CD4-positive, alpha-beta T cell treated with Interleukin-21 for 1 hour (primary cell): Measurements from ENCODE around the gene FAM90A26.
"Not testable (repeated sequence)": the region's sequence is repeated elsewhere in the genome, so short reads cannot be mapped to it uniquely, and the experiment has no call there.

Experiments used
- DNase-seq: peaks from one replicate; pipeline ENCODE4 v3.0.0-alpha.2; 2020

The FAM90A26 gene, protein sequence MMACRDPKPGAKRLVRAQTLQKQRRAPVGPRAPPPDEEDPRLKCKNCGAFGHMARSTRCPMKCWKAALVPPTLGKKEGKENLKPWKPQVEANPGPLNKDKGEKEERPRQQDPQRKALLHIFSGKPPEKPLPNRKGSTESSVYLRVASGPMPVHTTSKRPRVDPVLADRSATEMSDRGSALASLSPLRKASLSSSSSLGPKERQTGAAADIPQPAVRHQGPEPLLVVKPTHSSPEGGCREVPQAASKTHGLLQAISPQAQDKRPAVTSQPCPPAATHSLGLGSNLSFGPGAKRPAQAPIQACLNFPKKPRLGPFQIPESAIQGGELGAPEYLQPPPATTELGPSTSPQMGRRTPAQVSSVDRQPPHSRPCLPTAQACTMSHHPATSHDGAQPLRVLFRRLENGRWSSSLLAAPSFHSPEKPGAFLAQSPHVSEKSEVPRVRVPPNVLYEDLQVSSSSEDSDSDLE

DNA sequence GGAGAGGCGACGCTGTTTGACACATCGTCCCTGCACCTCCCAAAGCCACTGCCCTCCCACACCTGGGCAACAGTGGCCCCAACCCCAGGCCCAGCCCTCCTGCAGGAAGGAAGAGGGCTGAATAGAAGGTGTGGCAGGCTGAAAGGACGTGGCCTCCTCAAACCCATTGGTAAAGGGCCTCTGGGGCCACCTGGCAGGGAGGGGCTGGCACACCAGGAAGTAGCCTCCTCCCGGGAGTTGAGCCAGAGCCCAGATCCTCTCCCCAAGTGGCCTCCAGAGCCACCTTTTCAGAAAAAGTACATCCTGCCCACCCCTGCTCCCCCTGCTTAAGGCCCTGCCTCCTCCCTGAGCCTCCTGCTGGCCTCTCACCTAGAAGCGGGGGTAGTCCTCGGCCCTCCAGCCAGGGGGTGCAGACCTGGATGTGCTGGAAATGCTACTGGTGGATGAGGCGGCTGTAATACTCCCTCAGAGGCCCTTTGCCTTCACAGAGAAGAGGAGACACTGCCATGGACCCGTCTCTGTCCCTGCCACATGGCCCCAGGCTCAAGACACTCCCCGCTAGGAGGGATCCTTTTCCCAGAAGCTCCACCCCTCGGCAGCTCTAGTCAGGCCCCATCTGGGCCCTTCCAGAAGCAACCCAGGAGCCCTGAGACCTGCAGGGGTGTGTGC, at the start of gene FAM90A26:
FAM90A26 (plus strand) TSS at position 619 of the 669 bp plus-strand sequence. CDS start 2,764 bp downstream, outside the sequence.
- not testable (repeated sequence) for DNase-seq

DNA sequence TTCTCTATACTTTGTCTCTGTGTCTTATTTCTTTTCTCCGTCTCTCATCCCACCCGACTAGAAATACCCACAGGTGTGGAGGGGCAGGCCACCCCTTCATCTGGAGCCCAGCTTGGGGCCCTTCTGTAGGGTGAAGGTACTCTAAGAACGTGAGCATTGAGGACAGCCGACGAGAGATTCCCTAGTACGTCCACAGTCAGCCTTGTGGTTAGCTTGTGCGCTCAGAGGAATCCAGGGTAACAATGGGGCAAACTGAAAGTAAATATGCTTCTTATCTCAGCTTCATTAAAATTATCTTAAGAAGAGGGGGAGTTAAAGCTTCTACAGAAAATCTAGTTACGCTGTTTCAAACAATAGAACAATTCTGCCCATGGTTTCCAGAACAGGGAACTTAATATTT, 47.5 kb upstream of the FAM90A26 start:
- DNase-seq, result not testable (repeated sequence)

DNA sequence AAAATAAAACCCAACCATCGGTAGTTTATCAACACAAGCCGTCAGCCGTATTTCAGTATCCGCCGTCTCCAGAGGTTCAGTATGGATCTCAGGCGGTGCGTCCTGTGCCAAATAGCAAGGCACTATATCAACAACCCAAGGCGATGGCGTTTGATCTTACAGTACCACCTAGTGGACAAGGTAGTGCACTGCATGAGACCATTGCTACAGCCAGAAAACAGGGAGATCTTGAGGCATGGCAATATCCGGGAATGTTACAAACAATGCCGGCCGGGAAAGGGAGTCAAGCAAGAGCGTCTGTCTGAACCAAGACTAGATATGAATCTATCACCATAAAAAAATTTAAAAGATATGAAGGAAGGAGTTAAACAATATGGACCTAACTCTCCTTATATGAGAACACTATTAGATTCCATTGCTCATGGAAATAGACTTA, 46.6 kb upstream of the FAM90A26 start:
- peak; percentile 29 for DNase-seq

DNA sequence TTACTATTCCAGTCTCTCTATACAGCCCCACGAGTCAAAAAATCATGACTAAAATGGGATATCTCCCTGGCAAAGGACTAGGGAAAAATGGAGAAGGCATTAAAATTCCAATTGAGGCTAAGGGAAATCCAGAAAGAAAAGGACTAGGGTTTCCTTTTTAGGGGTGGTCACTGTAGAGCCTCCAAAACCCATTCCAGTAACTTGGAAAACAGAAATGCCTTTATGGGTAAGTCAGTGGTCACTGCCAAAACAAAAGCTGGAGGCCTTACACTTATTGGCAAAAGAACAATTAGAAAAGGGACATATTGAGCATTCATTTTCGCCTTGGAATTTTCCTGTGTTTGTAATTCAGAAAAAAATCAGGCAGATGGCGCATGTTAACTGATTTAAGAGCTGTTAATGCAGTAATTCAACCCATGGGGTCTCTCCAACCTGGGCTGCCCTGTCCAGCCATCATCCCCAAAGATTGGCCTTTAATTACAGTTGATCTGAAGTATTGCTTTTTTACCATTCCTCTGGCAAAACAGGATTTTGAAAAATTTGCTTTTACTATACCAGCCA, 44.5 kb upstream of the FAM90A26 start:
- DNase-seq, result not testable (repeated sequence)

DNA sequence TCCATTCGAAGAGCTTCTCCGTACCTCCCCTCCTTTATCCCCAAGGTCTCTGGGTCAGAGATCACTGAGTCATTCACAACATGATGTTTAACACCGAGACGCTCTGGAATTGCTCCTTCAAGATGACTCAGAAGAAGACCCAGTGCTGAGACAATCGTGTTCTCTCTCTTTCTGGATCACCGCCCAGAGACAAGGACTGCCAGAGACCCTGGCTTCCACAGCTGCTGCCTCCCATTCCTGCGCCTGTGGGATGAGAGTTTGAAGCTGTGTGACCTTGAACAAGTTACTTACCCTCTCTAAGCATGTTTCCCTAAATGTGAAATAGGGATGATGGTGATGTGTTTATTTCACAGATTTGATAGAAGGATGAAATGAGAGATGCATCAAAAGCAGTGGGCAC, 38.8 kb upstream of the FAM90A26 start:
- not testable (repeated sequence) for DNase-seq

DNA sequence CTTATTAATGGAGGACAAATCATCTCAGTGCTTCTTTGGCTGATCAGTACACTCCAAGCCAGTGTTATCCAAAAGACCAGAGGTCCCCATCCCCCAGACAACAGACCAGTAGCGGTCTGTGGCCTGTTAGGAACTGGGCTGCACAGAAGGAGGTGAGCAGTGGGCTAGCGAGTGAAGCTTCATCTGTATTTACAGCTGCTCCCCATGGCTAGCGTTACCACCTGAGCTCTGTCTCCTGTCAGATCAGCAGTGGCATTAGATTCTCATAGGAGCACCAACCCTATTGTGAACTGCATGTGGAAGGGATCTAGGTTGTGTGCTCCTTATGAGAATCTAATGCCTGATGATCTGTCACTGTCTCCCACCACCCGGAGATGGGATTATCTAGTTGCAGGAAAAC, 37.4 kb upstream of the FAM90A26 start:
- not testable (repeated sequence) for DNase-seq

DNA sequence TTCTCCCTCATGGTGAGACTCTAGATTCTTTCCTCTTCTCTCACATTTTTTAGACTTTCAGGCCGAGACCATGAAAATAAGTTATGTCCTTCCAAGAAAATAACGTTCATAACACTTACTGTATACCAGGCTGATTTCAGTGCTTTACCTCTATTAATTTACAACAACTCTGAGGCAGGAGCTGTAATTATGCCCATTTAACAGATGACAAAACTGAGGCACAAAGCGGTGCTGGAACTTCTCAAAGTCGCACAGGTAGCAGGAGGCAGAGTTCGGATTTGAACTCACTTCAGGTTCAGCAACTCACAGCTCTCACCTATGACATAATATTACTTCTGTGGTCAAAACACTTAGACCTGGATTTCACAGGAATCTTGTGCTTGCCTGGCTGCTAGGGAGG, 36.2 kb upstream of the FAM90A26 start:
- DNase-seq, result not testable (repeated sequence)

DNA sequence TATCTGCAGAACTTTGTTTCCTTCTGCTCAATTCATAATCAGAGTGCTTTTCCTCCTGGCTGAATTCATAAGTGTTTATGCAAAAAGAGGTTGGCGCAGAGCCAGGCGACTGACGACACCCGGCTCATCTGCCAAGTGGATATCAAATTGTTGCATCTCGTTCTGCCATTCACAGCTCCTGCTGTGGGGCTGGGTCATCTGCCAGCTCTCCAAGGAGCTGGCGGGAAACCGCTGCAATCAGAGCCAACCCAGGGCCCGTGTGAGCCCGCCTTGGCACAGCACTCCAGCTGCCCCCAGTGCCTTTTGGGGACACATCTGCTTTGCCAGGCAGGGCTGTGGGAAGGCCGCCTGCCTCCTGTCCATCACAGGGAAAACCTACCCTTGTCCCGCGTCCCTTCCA, 35.7 kb upstream of the FAM90A26 start:
- DNase-seq, result not testable (repeated sequence)

DNA sequence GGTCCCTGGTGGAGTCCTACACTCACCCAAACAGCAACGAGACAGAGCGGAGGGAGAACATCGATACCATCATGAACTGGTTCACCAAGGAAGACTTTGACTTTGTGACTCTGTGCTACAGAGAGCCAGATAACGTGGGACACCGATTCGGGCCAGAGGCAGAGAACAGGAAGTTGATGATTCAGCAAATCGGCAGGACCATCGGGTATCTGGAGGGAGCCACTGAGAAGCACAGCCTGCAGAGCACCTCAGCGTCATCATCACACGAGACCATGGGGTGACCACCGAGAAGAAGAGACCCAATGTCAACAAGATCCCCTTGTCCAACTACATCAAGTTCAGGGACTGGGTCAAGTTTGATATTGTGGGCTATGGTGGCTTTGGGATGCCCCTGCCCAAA, 29.2 kb upstream of the FAM90A26 start:
- not testable (repeated sequence) for DNase-seq

DNA sequence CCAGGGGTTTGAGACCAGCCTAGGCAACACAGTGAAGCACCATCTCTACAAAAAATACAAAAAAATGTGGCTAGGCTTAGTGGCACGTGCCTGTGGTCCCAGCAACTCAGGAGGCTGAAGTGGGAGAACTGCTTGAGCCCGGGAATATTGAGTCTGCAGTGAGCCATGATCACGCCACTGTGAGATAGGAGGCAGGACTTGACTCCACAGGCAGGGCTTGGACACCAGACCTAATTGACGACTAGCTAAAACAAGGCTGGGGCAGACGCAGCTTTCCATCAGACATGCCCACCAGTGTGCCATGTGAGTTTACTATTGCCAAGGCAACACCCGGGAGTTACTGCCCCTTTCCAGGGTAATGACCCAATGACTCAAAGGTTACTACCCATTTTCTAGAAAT, 27.4 kb upstream of the FAM90A26 start:
- not testable (repeated sequence) for DNase-seq

DNA sequence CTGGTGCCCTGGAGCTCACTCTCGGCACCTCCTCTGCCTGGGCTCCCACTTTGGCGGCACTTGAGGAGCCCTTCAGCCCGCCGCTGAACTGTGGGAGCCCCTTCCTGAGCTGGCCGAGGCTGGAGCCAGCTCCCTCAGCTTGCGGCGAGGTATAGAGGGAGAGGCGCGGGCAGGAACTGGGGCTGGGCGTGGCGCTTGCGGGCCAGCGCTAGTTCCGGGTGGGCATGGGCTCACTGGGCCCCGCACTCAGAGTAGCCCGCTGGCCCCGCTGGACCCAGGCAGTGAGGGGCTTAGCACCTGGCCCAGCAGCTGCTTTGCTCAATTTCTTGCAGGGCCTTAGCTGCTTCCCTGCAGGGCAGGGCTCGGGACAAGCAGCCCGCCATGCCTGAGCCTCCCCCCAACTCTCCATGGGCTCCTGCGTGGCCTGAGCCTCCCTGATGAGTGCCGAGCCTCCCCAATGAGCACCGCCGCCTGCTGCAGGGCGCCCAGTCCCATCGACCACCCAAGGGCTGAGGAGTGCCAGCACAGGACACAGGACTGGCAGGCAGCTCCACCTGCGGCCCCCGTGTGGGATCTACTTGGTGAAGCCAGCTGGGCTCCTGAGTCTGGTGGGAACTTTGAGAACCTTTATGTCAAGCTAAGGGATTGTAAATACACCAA, 26.7 kb upstream of the FAM90A26 start:
- DNase-seq, result no peak

DNA sequence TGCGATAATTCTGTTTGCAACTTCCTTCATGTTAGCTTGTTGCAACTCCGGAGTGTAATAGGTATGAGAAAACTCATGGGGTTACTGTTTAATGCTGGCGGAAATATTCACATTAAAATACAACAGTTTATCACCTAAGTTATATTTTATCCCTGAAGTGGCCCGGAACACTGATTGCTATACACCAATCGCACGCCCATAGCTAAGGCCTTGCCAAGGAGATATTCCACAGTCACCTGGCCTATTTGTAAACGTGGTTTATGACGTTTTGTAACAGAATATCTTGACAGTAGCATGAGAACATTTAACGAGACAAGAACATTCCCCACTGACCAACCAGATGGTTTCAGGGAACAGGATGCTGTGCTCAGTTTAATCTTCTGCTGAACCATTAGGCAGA, 23.2 kb upstream of the FAM90A26 start:
- no peak for DNase-seq

DNA sequence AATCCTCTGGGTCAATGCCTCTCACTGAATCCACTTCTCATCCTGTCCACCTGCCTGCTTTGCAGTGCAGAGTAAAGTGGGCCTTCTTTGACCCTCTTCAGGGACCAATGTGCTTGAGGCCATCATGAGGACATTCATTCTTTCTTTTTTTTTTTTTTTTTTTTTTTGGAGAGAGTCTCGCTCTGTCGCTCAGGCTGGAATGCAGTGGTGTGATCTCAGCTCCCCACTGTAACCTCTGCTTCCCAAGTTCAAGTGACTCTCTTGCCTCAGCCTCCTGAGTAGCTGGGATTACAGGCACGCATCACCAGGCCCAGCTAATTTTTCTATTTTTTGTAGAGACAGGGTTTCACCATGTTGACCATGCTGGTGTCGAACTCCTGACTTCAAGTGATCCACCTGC, 22.8 kb upstream of the FAM90A26 start:
- not testable (repeated sequence) for DNase-seq

DNA sequence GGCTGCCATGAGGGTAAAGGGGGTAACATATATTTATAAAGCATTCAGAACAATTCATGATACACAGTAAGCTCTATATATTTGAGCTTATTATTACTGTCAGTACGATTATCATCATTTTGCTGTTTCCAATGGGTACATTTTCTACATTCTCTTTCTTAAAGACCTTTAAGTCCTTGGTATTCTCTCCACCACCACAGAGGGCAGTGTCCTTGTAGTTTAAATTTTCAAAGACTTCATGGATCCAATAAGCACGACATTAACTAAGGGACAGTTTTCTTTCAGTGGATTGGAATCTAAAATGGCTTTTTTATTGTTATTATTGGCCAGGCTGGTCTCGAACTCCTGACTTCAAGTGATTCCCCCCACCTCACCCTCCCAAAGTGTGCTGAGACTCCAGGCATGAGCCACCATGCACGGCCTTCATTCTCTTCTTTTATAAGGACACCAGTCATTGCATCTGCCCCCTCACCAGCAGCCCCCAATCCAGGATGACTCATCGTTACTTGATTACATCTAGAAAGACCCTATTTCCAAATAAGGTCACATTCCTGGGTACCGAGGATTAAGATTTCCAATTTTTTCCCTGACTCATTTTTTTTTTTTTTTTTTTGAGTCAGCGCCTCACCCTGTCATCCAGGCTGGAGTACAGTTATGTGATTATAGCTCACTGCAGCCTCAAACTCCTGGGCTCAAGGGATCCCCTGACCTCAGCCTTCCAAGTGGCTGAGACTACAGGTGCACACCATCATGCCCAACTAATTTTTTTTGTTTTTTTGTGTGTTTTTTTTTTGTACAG, 21.4 kb upstream of the FAM90A26 start:
- DNase-seq, result not testable (repeated sequence)

DNA sequence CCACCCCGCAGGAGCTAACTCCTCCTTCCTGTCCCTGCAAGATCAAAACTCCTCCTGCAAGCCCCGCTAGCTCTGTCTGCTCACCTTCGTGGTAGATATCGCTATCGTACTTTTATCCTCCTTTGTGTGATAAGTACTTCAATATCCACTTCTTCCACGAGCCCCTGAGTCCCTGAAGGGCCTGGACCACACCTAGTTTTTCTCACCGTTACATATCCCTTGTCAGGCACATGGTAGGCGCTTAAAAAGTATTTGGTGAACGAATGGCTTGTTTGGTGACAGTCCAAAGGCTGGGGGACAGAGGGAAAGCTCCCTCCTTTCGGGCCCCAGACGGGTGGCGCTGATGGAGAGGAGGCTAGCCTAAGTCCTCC, 18.4 kb upstream of the FAM90A26 start:
- DNase-seq, result not testable (repeated sequence)

DNA sequence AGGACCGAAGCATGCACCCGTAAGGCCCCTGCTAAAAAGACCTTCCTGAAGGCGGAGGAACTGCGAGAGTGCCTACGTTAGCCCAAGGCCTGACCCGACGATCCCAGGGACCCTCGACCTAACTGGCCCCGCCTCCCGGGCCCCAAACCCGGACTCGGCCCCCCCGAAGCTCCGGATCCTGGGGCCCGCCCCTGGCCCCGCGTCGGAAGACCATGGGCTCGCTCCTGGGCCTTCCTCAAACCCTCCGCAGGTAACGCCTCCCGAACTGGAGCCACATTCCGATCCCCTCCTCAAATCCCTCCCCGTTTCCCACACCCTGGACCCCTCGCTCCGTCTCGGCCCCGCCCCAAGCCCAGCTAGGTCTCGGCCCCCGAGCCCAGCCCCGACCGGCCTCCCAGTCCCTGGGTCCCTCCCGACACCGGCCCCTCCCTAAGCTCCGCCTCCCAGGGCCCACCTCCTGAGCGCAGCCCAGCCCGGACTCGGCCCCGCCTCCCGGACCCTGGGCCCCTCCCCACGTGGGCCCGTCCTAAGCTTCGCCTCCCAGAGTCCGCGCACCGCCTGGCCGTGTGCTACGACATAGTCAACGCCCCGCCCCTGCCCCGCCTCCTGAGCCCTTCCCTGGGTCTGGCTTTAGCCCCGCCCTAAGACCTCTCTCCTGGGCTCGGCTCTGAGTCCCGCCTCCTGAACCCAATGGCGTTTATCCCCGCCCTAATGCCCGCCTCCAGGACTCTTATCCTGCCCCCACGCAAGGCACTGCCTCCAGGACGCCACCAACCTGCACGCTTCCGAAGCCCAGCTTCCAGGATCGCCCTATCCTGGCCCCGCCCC, 17.8 kb upstream of the FAM90A26 start:
- DNase-seq, result peak; percentile 98

DNA sequence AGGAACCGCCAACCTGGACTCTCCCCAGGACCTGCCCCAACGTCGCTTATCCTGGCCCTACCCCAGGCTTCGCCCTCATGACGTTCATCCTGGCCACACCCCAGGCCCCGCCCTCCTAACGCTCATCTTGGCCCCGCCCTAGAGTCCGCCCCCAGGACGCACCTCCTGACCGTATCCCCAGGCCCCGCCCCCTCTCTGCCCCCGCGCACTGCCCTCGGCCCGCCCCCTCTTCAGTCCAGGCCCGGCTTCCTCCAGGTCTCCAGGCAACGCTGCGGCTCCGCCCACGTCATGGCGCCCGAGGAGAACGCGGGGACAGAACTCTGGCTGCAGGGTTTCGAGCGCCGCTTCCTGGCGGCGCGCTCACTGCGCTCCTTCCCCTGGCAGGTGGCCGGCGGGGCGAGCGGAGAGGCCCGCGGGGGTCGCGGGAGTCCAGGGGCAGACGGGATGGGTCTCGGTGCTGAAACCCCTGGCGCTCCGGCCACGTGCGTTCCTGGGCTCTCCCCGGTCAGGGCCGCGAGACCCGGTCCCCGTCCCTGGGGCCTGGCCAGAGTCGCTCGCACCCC, 17.1 kb upstream of the FAM90A26 start:
- peak; percentile 98 for DNase-seq

DNA sequence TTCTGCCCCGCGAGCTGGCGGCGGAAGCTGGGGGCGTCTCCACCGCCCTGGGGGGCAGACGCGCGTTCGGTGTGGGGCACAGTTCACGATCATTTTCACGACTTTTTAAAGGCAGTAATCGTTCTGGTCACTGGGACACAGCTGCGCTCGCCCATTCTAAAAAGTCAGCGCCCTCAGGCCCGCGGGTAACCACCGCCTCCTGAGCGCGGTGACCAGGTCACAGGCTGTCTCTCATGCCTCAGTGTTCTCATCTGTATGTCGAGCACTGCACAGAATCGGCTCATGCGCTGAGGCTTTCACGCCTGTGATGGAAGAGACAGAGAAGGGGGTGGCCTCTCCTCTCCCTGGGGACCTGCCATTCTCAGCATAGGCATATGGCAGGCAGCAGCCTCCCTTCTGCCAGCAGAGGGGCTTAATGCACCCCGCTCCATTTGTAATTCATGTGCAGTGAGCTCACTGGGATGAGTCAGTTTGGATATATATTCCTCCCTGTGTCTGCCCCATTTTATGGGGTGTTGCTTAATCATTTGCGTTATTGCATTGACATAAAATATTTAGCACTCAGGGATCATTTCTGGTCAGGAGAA, 16.5 kb upstream of the FAM90A26 start:
- not testable (repeated sequence) for DNase-seq

DNA sequence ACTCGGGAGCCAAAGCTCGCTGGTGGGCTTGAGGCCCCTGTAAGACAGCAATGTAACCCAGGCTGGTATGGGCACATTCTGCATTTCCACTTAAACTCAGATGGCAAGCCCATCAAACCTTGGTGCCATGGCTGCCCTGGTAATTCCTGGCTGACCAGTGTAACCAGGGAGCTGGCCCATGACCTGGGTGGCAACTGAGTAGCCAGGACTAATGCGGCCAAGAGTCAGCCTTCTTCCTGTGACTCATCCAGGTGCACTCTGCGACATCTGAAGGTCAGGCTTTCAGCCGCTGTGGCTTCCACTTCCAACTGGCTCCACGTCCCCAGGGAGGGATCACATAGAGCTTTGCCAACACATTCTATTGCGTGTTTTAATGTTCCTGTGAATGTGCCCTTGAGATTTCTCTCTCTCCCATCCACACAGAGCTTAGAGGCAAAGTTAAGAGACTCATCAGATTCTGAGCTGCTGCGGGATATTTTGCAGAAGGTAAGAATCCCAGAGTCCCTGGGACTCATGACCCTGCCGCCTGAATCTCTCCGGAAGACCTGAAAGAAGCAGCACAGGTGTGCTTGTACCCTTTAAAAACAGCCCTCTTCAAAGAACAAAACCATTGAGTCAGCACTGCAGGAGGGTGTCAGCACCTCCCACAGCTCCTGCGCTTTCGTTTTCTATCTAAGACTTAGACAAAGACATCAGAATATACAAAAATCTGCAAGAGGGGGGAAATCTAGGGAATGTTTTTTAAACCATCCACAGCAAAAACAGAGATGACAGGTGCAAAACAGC, 14.9 kb upstream of the FAM90A26 start:
- DNase-seq, result peak; percentile 8

DNA sequence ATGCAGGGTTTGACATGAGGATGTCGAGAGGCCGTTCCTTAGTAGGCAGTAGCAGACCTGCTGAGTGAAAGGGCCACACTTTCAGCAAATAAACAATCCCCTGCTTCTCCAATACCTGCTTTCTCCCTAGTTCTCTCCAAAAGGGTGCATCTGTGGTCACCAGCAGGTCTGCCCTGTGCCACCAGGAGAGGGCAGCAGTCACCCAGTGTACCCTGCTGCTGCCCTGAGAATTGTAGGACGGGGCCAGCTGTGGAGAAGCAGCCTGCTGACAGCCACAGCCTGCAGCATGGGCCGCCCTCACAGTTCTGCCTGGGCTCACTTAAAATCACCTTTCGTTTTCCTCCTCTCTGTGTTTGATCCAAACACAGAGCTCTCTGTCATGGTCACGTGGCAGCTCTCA, 11.8 kb upstream of the FAM90A26 start:
- peak; percentile 44 for DNase-seq
